H9 (cell line): ENCODE results near the gene TMEM132C. TPM values are rescaled to one million over a fixed set of nuclear protein-coding genes. Genes with fewer than 3 reads are reported as not detected.

Experiments used
- DNase-seq: peaks from one replicate; pipeline ENCODE4 v3.0.0-alpha.2; 2017
- H2AFZ ChIP-seq: one replicate; pipeline ENCODE4 v1.6.1; 2013; ENCODE audit warnings: mild to moderate bottlenecking, low read length, control low read depth, moderate library complexity
- H2AK5ac ChIP-seq: 2 replicates; pipeline ENCODE4 v1.6.1; 2013; ENCODE audit warnings: low read length, control low read depth, mixed read lengths; ENCODE audit not compliant: insufficient read length
- H2BK120ac ChIP-seq: one replicate; pipeline ENCODE4 v1.6.1; 2013; ENCODE audit warnings: low read depth, mild to moderate bottlenecking, low read length, control low read depth, inconsistent platforms; ENCODE audit not compliant: poor library complexity, severe bottlenecking
- H2BK12ac ChIP-seq: 2 replicates; pipeline ENCODE4 v1.6.1; 2013; ENCODE audit warnings: low read length, control low read depth, mixed read lengths, low read depth; ENCODE audit not compliant: insufficient read length
- H2BK15ac ChIP-seq: 2 replicates; pipeline ENCODE4 v1.6.1; 2013; ENCODE audit warnings: low read depth, low read length, control low read depth
- H2BK20ac ChIP-seq: one replicate; pipeline ENCODE4 v1.6.1; 2013; ENCODE audit warnings: low read depth, mild to moderate bottlenecking, low read length, control low read depth, inconsistent platforms; ENCODE audit not compliant: poor library complexity, severe bottlenecking
- H2BK5ac ChIP-seq: 2 replicates; pipeline ENCODE4 v1.6.1; 2013; ENCODE audit warnings: low read length, control low read depth, mixed read lengths; ENCODE audit not compliant: insufficient read length
- H3K14ac ChIP-seq: 2 replicates; pipeline ENCODE4 v1.6.1; 2013; ENCODE audit warnings: low read length, control low read depth; ENCODE audit not compliant: insufficient read depth
- H3K18ac ChIP-seq: 2 replicates; pipeline ENCODE4 v1.6.1; 2013; ENCODE audit warnings: low read depth, mild to moderate bottlenecking, mixed read lengths, low read length, control low read depth; ENCODE audit not compliant: insufficient read length
- H3K23ac ChIP-seq: 2 replicates; pipeline ENCODE4 v1.6.1; 2013; ENCODE audit warnings: low read length, control low read depth, mixed read lengths, low read depth; ENCODE audit not compliant: insufficient read length
- H3K23me2 ChIP-seq: 2 replicates; pipeline ENCODE4 v1.6.1; 2013; ENCODE audit warnings: low read depth, mild to moderate bottlenecking, mixed read lengths, low read length, control low read depth; ENCODE audit not compliant: insufficient read length, poor library complexity, severe bottlenecking
- H3K27ac ChIP-seq: 2 replicates; pipeline ENCODE4 v1.5.1; 2013; ENCODE audit warnings: low read length, control low read depth, mixed read lengths, low read depth; ENCODE audit not compliant: insufficient read length
- H3K27me3 ChIP-seq: 2 replicates; pipeline ENCODE4 v1.6.1; 2013; ENCODE audit warnings: low read length, control low read depth, inconsistent platforms; ENCODE audit not compliant: insufficient read depth
- H3K4ac ChIP-seq: 2 replicates; pipeline ENCODE4 v1.6.1; 2013; ENCODE audit warnings: low read depth, mild to moderate bottlenecking, control low read depth, inconsistent platforms, low read length, moderate library complexity
- H3K4me1 ChIP-seq: 2 replicates; pipeline ENCODE4 v1.6.1; 2013; ENCODE audit warnings: low read length, control low read depth, inconsistent platforms; ENCODE audit not compliant: insufficient read depth
- H3K4me2 ChIP-seq: 2 replicates; pipeline ENCODE4 v1.6.1; 2013; ENCODE audit warnings: low read length, control low read depth, mixed read lengths; ENCODE audit not compliant: insufficient read length, insufficient read depth
- H3K56ac ChIP-seq: 2 replicates; pipeline ENCODE4 v1.6.1; 2013; ENCODE audit warnings: low read depth, mild to moderate bottlenecking, mixed read lengths, low read length, control low read depth; ENCODE audit not compliant: insufficient read length
- H3K79me1 ChIP-seq: 2 replicates; pipeline ENCODE4 v1.6.1; 2013; ENCODE audit warnings: low read depth, mild to moderate bottlenecking, moderate library complexity, low read length, control low read depth, inconsistent platforms; ENCODE audit not compliant: insufficient read depth, poor library complexity, severe bottlenecking
- H3K79me2 ChIP-seq: 2 replicates; pipeline ENCODE4 v1.6.1; 2013; ENCODE audit warnings: low read length, control low read depth, inconsistent platforms; ENCODE audit not compliant: insufficient read depth
- H3K9ac ChIP-seq: 2 replicates; pipeline ENCODE4 v1.6.1; 2013; ENCODE audit warnings: low read length, control low read depth, mixed read lengths; ENCODE audit not compliant: insufficient read length; ENCODE audit errors: extremely low read depth
- H3K9me3 ChIP-seq: one replicate; pipeline ENCODE4 v1.6.1; 2013; ENCODE audit warnings: low read depth, low read length, inconsistent platforms; ENCODE audit not compliant: control insufficient read depth
- H3T11ph ChIP-seq: one replicate; pipeline ENCODE4 v1.6.1; 2013; ENCODE audit warnings: mild to moderate bottlenecking, low read length, control low read depth, inconsistent platforms
- H4K20me1 ChIP-seq: one replicate; pipeline ENCODE4 v1.6.1; 2013; ENCODE audit not compliant: control insufficient read depth, insufficient read length, insufficient read depth
- H4K5ac ChIP-seq: 2 replicates; pipeline ENCODE4 v1.6.1; 2013; ENCODE audit warnings: low read depth, mild to moderate bottlenecking, mixed read lengths, low read length, control low read depth; ENCODE audit not compliant: insufficient read length
- H4K8ac ChIP-seq: replicated peaks from 2 replicates; pipeline ENCODE4 v1.6.1; 2013; ENCODE audit warnings: low read length, control low read depth, mixed read lengths, low read depth; ENCODE audit not compliant: insufficient read length
- H4K91ac ChIP-seq: 2 replicates; pipeline ENCODE4 v1.6.1; 2013; ENCODE audit warnings: low read depth, mild to moderate bottlenecking, moderate library complexity, mixed read lengths, low read length, control low read depth; ENCODE audit not compliant: insufficient read length
- H3K27ac Mint-ChIP-seq, 3 experiments: 2 replicates in 2 of 3; 3 replicates in 1 of 3; pipeline ENCODE4 v1.8.0; 2020 to 2021; ENCODE audit warnings: mixed read lengths in 3 of 3, mild to moderate bottlenecking in 1 of 3, moderate library complexity in 1 of 3
- H3K27me3 Mint-ChIP-seq: 2 replicates; pipeline ENCODE4 v1.8.0; 2021; ENCODE audit warnings: low read depth, mild to moderate bottlenecking, moderate library complexity, mixed read lengths
- H3K36me3 Mint-ChIP-seq, 3 experiments: 2 replicates in 2 of 3; 3 replicates in 1 of 3; pipeline ENCODE4 v1.8.0; 2020 to 2021; ENCODE audit warnings: low read depth in 3 of 3, mixed read lengths in 3 of 3; ENCODE audit not compliant: insufficient read depth in 1 of 3
- H3K4me1 Mint-ChIP-seq, 2 experiments: 2 replicates each; pipeline ENCODE4 v1.8.0; 2020; ENCODE audit warnings: mixed read lengths in 2 of 2
- H3K4me3 Mint-ChIP-seq, 2 experiments: 2 replicates in 1 of 2; 3 replicates in 1 of 2; pipeline ENCODE4 v1.8.0; 2020 to 2021; ENCODE audit warnings: mild to moderate bottlenecking in 2 of 2, mixed read lengths in 2 of 2, moderate library complexity in 1 of 2
- H3K9me3 Mint-ChIP-seq, 2 experiments: 2 replicates in 1 of 2; 3 replicates in 1 of 2; pipeline ENCODE4 v1.8.0; 2020; ENCODE audit warnings: mild to moderate bottlenecking in 2 of 2, mixed read lengths in 2 of 2, moderate library complexity in 1 of 2
- WGBS: extraction: QIAGEN DNeasy Blood & Tissue Kit; methylation state at CpG from one replicate; pipeline ENCODE4 v1.1.7; 2013; ENCODE audit warnings: missing lambda C conversion rate, low lambda C conversion rate, mixed read lengths; ENCODE audit not compliant: insufficient read length; ENCODE audit errors: extremely low coverage; 5-methylcytosine and 5-hydroxymethylcytosine counted together
- total RNA-seq: library from RNA; stranded (reverse); gene quantifications from 2 replicates; pipeline ENCODE4 v1.2.1, GENCODE V29; 2021
- TF ChIP-seq, protein P1 (sequence below): fragments of 200-600 bp; sonication (generic); conservative IDR thresholded peaks from 3 replicates; pipeline ENCODE4 v1.8.0; 2021; ENCODE audit warnings: antibody characterized with exemption, mild to moderate bottlenecking

The TMEM132C gene
- total RNA-seq, 1 experiment from 2014 or later = 0.22 TPM

DNA sequence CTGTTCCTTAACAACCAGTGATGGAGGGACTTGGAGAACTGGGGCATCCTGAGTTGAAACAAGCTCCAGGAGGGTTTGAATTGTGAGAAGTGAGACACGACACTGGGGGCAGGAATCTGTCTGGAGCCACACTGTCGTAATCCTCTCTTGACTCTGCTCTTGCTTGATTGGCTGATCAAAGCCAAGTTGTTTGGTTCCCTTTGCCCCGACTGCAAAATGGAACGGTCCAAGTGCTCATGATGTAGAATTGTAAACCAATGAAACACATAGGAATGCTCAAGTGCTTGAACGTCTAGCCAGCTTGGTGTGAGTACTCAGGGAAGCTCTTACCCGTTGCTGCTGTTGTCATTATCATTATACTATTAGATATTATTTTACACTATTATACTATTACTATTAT, 98.1 kb downstream of the TMEM132C start:
- Mint-ChIP-seq H3K4me3 (no peak overlapping the region), H3K36me3 (no peaks in the 10 kb centered on the region), H3K4me1 (peaks cover 21 to 28% of the 10 kb centered on the region in 2 experiments), H3K9me3 (no peaks in the 10 kb centered on the region), H3K27me3 (peaks cover 87% of the 10 kb centered on the region), H3K27ac (no peak overlapping the region)
- H2BK5ac ChIP-seq = no peak overlapping the region
- no peak overlapping the region for H4K5ac ChIP-seq
- H3K79me2 ChIP-seq = no peaks in the 10 kb centered on the region
- H2AK5ac ChIP-seq = no peak overlapping the region
- no peak overlapping the region for H3K56ac ChIP-seq
- no peak overlapping the region for H4K8ac ChIP-seq
- H3K18ac ChIP-seq = no peak overlapping the region
- no peak overlapping the region for H4K91ac ChIP-seq
- H3K14ac ChIP-seq = no peak overlapping the region
- no peak overlapping the region for H2BK15ac ChIP-seq
- H3K4me2 ChIP-seq = no peak overlapping the region
- no peak overlapping the region for H3K27ac ChIP-seq
- H4K20me1 ChIP-seq = no peaks in the 10 kb centered on the region
- no peak overlapping the region for H3K9ac ChIP-seq
- TF ChIP-seq, protein P1, sequence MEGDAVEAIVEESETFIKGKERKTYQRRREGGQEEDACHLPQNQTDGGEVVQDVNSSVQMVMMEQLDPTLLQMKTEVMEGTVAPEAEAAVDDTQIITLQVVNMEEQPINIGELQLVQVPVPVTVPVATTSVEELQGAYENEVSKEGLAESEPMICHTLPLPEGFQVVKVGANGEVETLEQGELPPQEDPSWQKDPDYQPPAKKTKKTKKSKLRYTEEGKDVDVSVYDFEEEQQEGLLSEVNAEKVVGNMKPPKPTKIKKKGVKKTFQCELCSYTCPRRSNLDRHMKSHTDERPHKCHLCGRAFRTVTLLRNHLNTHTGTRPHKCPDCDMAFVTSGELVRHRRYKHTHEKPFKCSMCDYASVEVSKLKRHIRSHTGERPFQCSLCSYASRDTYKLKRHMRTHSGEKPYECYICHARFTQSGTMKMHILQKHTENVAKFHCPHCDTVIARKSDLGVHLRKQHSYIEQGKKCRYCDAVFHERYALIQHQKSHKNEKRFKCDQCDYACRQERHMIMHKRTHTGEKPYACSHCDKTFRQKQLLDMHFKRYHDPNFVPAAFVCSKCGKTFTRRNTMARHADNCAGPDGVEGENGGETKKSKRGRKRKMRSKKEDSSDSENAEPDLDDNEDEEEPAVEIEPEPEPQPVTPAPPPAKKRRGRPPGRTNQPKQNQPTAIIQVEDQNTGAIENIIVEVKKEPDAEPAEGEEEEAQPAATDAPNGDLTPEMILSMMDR = no peak
- H3T11ph ChIP-seq = no peak overlapping the region
- no peak overlapping the region for H3K23ac ChIP-seq
- H2BK12ac ChIP-seq = no peak overlapping the region
- no peak for DNase-seq
- H3K4me1 ChIP-seq = no peaks in the 10 kb centered on the region; the same call in 1 of the 2 replicates
- no CpG with 5 or more reads among the region's 6 CpGs for WGBS
- H3K9me3 ChIP-seq = no peaks in the 10 kb centered on the region
- no peak overlapping the region for H2AFZ ChIP-seq
- no peak overlapping the region for H3K4ac ChIP-seq
- H3K79me1 ChIP-seq = no peaks in the 10 kb centered on the region
- no peaks in the 10 kb centered on the region for H3K23me2 ChIP-seq
- no peak overlapping the region for H2BK120ac ChIP-seq
- H3K27me3 ChIP-seq = peaks cover 4% of the 10 kb centered on the region; the same call in 1 of the 2 replicates
- no peak overlapping the region for H2BK20ac ChIP-seq
